Loucy (cell line): ENCODE data around the gene HEPN1.

Experiments used
- CTCF ChIP-seq: fragments of 200-600 bp; sonication (generic); conservative IDR thresholded peaks from 2 replicates; pipeline ENCODE4 v1.5.1; 2014; ENCODE audit warnings: mild to moderate bottlenecking, antibody characterized with exemption, low read length
- EZH2phosphoT487 ChIP-seq: fragments of 200-600 bp; IDR thresholded peaks from 2 replicates; pipeline ENCODE4 v1.6.1; 2018; ENCODE audit warnings: antibody characterized with exemption, mild to moderate bottlenecking, moderate library complexity, borderline replicate concordance

GRCh38 chr11:124870430-124870829 lies 48.6 kb upstream of the HEPN1 start:
- no peak for TF ChIP-seq CTCF
- TF ChIP-seq EZH2phosphoT487, result no peak
